Testis (tissue), 3 donors: ENCODE measurements around the gene SDK1. TPM values are rescaled to one million over a fixed set of nuclear protein-coding genes. Genes with fewer than 3 reads are reported as not detected.

Experiments used
- DNase-seq: peaks from one replicate; pipeline ENCODE4 v3.0.0-alpha.2; 2019
- H3K27ac ChIP-seq, 2 donors: fragments of 200-600 bp; sonication (generic); one replicate each; pipeline ENCODE4 v1.5.1; 2019
- H3K27me3 ChIP-seq: fragments of 200-600 bp; sonication (generic); one replicate; pipeline ENCODE4 v1.5.1; 2019
- H3K36me3 ChIP-seq: fragments of 200-600 bp; sonication (generic); one replicate; pipeline ENCODE4 v1.5.1; 2017; ENCODE audit warnings: low read depth; ENCODE audit errors: missing control alignments
- H3K4me1 ChIP-seq: fragments of 200-600 bp; sonication (generic); one replicate; pipeline ENCODE4 v1.5.1; 2019
- H3K4me3 ChIP-seq, 2 donors: fragments of 200-600 bp; sonication (generic); one replicate each; pipeline ENCODE4 v1.5.1; 2017 to 2019
- H3K9me3 ChIP-seq: fragments of 200-600 bp; sonication (generic); one replicate; pipeline ENCODE4 v1.5.1; 2017
- POLR2A ChIP-seq: fragments of 450-650 bp; IDR thresholded peaks from one replicate; pipeline ENCODE4 v1.6.1; 2017; ENCODE audit warnings: antibody characterized with exemption, mild to moderate bottlenecking, moderate library complexity
- WGBS, 2 donors: methylation state at CpG; one replicate each; pipeline ENCODE4 v1.1.5; 2018; 5-methylcytosine and 5-hydroxymethylcytosine counted together
- intact Hi-C: fragments of 100-400 bp; cut with DNase I; formaldehyde crosslinking; loops from one replicate; pipeline ENCODE4 v1.15.1; 2023; ENCODE audit warnings: low total_unique reads
- polyA plus RNA-seq: library from polyadenylated mRNA; stranded (reverse); fragments of 350-450 nt; fragmentation: Illumina TruSeq; extraction: RNeasy Lipid Tissue Mini Kit (QIAGEN cat#74804); gene quantifications from one replicate; pipeline ENCODE4 v1.2.3, GENCODE V29; 2014; ENCODE audit warnings: low read depth, low replicate concordance; ENCODE audit not compliant: insufficient read depth
- total RNA-seq, 2 donors: library from RNA; depleted of rRNA; stranded (reverse); fragments of >200 nt; gene quantifications; one replicate each; pipeline ENCODE4 v1.2.3, GENCODE V29; 2016
- TF ChIP-seq, protein P1 (sequence below), 3 experiments: fragments of 450-650 bp in 2 of 3; fragments of 200-600 bp in 1 of 3; sonication (generic) in 1 of 3; IDR thresholded peaks; one replicate each; pipeline ENCODE4 v1.5.1; 2016 to 2019; ENCODE audit warnings: antibody characterized with exemption in 3 of 3, mild to moderate bottlenecking in 2 of 3, moderate library complexity in 1 of 3

The SDK1 gene
- total and polyA plus RNA-seq, 3 donors from 2014 or later: 20.0 to 36.2 (median 24.9) TPM

DNA sequence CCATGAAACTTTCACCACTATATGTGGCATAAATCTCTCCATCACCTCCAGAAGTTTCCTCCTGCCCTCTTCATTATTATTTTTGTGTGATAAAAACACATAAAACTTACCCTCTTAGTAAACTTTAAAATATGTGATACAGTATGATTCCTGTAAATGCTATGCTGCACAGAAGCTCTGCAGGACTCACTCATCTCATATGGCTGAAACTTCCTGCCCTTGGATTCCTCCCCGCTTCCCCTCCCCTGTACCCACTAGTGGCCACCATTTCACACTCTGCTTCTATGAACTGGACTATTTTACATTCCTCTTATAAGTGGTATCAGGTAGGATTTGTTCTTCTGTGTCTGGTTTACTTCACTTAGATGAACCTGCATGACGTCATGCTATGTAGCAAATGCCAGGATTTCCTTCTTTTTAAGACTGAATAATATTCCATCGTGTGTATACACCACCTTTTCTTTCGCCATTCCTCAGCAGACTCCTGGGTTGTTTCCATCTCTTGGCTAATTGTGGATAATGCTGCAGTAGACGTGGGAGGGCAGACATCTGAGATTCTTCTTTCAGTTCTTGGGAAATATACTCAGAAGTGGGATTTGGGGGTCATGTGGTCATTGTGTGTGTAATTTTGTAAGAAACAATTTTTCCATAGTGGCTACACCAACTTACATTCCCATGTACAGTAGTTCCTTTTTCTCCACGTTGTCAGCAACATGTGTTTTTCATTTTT lies 335.2 kb downstream of the SDK1 start:
- no peaks in the 10 kb centered on the region for H3K36me3 ChIP-seq
- DNase-seq: no peak
- H3K27me3 ChIP-seq: no peaks in the 10 kb centered on the region
- TF ChIP-seq, protein P1, sequence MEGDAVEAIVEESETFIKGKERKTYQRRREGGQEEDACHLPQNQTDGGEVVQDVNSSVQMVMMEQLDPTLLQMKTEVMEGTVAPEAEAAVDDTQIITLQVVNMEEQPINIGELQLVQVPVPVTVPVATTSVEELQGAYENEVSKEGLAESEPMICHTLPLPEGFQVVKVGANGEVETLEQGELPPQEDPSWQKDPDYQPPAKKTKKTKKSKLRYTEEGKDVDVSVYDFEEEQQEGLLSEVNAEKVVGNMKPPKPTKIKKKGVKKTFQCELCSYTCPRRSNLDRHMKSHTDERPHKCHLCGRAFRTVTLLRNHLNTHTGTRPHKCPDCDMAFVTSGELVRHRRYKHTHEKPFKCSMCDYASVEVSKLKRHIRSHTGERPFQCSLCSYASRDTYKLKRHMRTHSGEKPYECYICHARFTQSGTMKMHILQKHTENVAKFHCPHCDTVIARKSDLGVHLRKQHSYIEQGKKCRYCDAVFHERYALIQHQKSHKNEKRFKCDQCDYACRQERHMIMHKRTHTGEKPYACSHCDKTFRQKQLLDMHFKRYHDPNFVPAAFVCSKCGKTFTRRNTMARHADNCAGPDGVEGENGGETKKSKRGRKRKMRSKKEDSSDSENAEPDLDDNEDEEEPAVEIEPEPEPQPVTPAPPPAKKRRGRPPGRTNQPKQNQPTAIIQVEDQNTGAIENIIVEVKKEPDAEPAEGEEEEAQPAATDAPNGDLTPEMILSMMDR (IDR thresholded peaks at IDR 0.05): no peak
- no peak for TF ChIP-seq POLR2A
- intact Hi-C loops: no loop called here
- WGBS, 2 donors: 89 to 90% methylated on average over 6 of the region's 6 CpGs
- no peaks in the 10 kb centered on the region for H3K4me1 ChIP-seq
- H3K9me3 ChIP-seq: no peaks in the 10 kb centered on the region
- no peak overlapping the region for H3K27ac ChIP-seq
- no peak overlapping the region for H3K4me3 ChIP-seq

DNA sequence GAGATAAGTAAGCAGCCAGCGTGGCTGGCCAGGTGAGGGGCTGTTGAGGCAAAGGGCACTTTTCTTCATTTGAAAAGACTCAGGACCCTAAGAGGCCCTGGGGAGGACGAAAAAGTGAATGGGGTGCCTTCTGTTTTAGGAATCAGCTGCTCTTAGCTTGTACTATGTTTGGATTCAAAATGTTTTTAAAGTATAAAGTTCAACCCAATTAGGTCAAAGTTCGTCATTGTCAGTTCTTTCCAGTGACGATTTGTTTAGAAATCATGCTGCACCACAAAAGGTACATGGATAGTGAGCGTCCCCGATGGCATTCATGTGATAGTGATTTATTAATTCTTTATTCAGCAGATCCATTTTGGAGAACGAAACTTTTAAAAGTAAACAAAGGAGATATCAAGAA lies 338.2 kb downstream of the SDK1 start:
- 70 to 72% methylated on average over 7 of the region's 7 CpGs for WGBS, 2 donors
- Histone ChIP-seq H3K27me3 (no peaks in the 10 kb centered on the region), H3K27ac (no peak overlapping the region), H3K4me1 (no peaks in the 10 kb centered on the region), H3K9me3 (no peaks in the 10 kb centered on the region), H3K36me3 (no peaks in the 10 kb centered on the region), H3K4me3 (no peak overlapping the region)
- no peak for TF ChIP-seq POLR2A
- TF ChIP-seq, protein P1 (IDR thresholded peaks at IDR 0.05): no peak
- intact Hi-C loops: no loop called here
- DNase-seq: no peak

DNA sequence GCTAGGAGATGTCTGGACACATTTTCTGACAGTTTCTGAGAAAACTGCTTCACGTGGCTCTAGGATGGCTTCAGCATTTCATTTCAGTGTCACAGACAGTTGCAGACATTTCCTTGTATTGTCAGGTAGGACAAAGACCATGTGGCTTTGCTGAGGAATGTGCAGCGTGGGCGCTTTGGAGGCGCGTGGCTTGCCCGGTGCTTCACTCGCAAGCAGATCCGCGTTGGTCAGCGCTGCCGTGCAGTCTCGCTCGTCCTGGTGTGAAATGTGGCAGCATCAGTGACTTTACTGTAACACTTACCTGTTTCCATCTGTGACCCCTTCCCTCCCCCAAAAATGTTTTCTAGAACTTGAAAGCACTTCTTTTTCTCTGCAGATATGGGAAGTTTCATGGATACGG lies 340.5 kb downstream of the SDK1 start:
- TF ChIP-seq, protein P1 (IDR thresholded peaks at IDR 0.05): no peak
- no peak for TF ChIP-seq POLR2A
- Histone ChIP-seq H3K27me3 (no peaks in the 10 kb centered on the region), H3K4me3 (no peak overlapping the region), H3K36me3 (no peaks in the 10 kb centered on the region), H3K4me1 (no peaks in the 10 kb centered on the region), H3K27ac (no peak overlapping the region), H3K9me3 (no peaks in the 10 kb centered on the region)
- 83 to 91% methylated on average over 14 of the region's 14 CpGs for WGBS, 2 donors
- intact Hi-C loops: no loop called here
- no peak for DNase-seq

DNA sequence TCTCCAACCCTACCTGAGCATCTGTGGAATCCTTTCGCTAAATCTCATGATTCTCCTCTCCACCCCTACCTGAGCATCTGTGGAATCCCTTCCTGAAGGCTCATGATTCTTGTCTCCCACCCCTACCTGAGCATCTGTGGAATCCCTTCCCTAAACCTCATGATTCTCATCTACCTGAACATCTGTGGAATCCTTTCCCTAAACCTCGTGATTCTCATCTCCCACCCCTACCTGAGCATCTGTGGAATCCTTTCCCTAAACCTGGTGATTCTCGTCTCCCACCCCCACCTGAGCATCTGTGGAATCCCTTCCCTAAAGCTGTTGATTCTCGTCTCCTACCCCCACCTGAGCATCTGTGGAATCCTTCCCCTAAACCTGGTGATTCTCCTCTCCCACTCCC lies 342.0 kb downstream of the SDK1 start:
- no peak overlapping the region for H3K27ac ChIP-seq
- TF ChIP-seq, protein P1 (IDR thresholded peaks at IDR 0.05): no peak
- TF ChIP-seq POLR2A: no peak
- H3K4me1 ChIP-seq: no peaks in the 10 kb centered on the region
- no peak for DNase-seq
- intact Hi-C loops: no loop called here
- no peaks in the 10 kb centered on the region for H3K36me3 ChIP-seq
- H3K9me3 ChIP-seq: no peaks in the 10 kb centered on the region
- H3K4me3 ChIP-seq: no peak overlapping the region
- 77 to 95% methylated on average over 4 of the region's 4 CpGs for WGBS, 2 donors
- H3K27me3 ChIP-seq: no peaks in the 10 kb centered on the region

DNA sequence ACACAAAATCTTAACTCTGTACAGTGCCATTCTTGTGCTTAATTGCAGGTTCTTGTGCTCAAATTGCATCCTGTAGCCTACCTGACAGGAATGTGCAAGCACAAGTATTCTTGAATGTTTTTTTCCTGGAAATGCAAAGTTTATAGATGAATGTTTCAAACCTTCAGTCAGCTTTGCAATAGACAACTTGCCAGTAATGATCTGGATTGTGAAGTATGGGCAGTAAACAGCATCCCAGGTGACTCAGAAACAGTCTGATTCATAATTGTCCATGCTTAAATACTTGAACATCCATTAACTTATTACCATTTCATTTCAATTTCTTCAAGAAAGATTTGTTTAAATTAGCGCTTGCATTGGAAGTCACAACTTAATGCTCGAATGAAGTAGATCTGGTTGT lies 347.2 kb downstream of the SDK1 start:
- Histone ChIP-seq H3K4me3 (no peak overlapping the region), H3K36me3 (no peaks in the 10 kb centered on the region), H3K4me1 (no peaks in the 10 kb centered on the region), H3K9me3 (no peaks in the 10 kb centered on the region), H3K27me3 (no peaks in the 10 kb centered on the region), H3K27ac (no peak overlapping the region)
- intact Hi-C loops: no loop called here
- 91 to 93% methylated on average over 2 of the region's 2 CpGs for WGBS, 2 donors
- TF ChIP-seq, protein P1 (IDR thresholded peaks at IDR 0.05): no peak
- TF ChIP-seq POLR2A: no peak
- DNase-seq: no peak
